BLaER1 (cell line): Measurements from ENCODE around the gene CPEB3.

ENCODE experiments used
- H3K27ac ChIP-seq: shearing (Covaris generic); formaldehyde crosslinking; 2 replicates; pipeline ENCODE4 v1.8.1; 2022
- H3K27me3 ChIP-seq: shearing (Covaris generic); formaldehyde crosslinking; 2 replicates; pipeline ENCODE4 v1.8.1; 2022
- H3K36me3 ChIP-seq: shearing (Covaris generic); formaldehyde crosslinking; 2 replicates; pipeline ENCODE4 v1.8.1; 2022
- H3K4me1 ChIP-seq: shearing (Covaris generic); formaldehyde crosslinking; 2 replicates; pipeline ENCODE4 v1.8.1; 2022
- H3K4me2 ChIP-seq: shearing (Covaris generic); formaldehyde crosslinking; 2 replicates; pipeline ENCODE4 v1.8.1; 2022
- H3K4me3 ChIP-seq: shearing (Covaris generic); formaldehyde crosslinking; 2 replicates; pipeline ENCODE4 v1.8.1; 2022
- H3K9ac ChIP-seq: shearing (Covaris generic); formaldehyde crosslinking; 2 replicates; pipeline ENCODE4 v1.8.1; 2022
- H3K9me3 ChIP-seq: shearing (Covaris generic); formaldehyde crosslinking; 2 replicates; pipeline ENCODE4 v1.8.1; 2022
- H4K20me1 ChIP-seq: shearing (Covaris generic); formaldehyde crosslinking; 2 replicates; pipeline ENCODE4 v1.8.1; 2022
- Cebpa-rat ChIP-seq: shearing (Covaris generic); IDR thresholded peaks from 2 replicates; pipeline ENCODE4 v1.8.1; 2022

CPEB3 gene

DNA sequence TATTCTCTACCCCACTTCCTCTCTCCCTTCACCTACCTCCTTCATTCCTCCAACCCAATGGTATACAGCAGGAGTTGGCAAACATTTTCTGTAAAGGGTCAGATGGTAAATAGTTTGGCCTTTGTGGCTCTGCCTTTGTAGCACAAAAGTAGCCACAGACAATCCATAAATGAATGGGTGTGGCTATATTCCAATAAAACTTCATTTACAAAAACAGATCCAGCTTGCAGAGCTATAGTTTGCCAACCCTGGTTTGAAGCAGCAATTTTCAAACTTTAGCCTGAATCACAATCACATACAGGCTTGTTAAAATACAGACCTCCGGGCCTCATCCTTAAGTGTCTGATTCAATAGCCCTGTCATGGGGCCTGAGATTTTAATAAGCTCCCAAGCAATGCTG lies 110.5 kb downstream of the CPEB3 start:
- no peak overlapping the region for H3K9ac ChIP-seq
- H3K4me2 ChIP-seq, result no peak overlapping the region
- peaks cover 8% of the 10 kb centered on the region for H3K4me1 ChIP-seq
- no peaks in the 10 kb centered on the region for H3K36me3 ChIP-seq
- no peak overlapping the region for H3K4me3 ChIP-seq
- H3K27ac ChIP-seq, result no peak overlapping the region
- no peak for TF ChIP-seq Cebpa-rat
- H3K27me3 ChIP-seq, result no peaks in the 10 kb centered on the region
- peaks cover 4% of the 10 kb centered on the region for H3K9me3 ChIP-seq
- no peaks in the 10 kb centered on the region for H4K20me1 ChIP-seq

DNA sequence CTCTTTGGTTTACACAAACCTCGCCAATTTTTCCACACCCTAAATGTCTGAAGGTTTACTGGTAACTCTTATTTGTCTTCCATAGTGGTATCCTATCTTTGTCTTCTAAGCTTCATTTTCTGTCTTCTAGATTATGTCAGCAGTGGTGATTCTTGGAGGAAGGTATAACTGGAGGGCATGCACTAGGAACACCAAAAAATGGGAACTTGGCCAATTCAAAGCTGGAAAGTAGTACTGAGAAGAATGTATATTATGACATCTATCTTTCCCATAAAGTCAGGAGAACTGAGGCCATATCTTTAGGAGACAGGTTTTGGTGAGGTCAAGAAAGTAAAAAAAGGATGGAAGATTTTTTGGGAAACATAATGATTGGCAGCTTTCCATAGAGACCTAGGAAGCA lies 113.3 kb downstream of the CPEB3 start:
- Histone ChIP-seq H3K4me1 (peaks cover 8% of the 10 kb centered on the region), H3K4me3 (no peak overlapping the region), H3K9ac (no peak overlapping the region), H3K4me2 (no peak overlapping the region), H3K27ac (no peak overlapping the region), H3K9me3 (peaks cover 8% of the 10 kb centered on the region), H3K27me3 (no peaks in the 10 kb centered on the region), H4K20me1 (no peaks in the 10 kb centered on the region), H3K36me3 (no peaks in the 10 kb centered on the region)
- TF ChIP-seq Cebpa-rat, result no peak

DNA sequence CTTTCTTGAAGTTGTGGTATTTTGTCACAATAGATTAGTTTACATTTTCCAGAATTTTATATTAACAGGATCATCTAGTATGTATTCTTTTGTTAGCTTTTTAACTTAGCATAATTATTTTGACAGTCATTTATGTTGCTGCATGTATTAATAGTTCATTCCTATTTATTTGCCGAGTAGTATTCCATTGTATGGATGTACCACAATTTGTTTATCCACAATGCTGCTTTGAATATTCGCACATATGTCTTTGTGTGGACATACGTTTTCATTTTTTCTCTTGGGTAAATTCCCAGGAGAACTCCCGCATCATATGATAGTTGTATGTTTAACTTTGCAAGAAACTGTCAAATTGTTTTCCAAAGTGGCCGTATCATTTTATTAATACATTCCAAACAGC lies 115.7 kb downstream of the CPEB3 start:
- Histone ChIP-seq H3K4me2 (no peak overlapping the region), H4K20me1 (no peaks in the 10 kb centered on the region), H3K9me3 (peaks cover 8% of the 10 kb centered on the region), H3K36me3 (no peaks in the 10 kb centered on the region), H3K9ac (no peak overlapping the region), H3K4me3 (no peak overlapping the region), H3K27ac (no peak overlapping the region), H3K27me3 (no peaks in the 10 kb centered on the region), H3K4me1 (no peaks in the 10 kb centered on the region)
- TF ChIP-seq Cebpa-rat, result no peak

DNA sequence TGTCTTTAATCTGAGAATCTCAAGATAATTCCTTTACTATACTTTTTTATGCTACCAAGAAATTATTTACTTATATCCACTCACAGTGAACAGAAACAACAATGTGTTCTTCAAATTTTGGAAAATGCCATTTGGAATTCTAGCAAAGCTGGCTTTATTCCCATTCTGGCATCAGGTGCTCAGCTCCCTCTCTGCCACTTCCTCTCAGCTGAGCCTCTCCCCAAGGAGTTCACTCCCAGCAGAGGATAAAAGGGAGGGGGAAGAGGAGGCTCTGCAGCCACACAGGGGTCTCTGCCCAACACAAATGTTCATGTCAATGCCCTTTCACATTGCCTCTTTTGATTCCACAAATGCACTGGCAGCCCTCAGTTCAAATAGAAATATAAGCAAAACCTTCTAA lies 116.9 kb downstream of the CPEB3 start:
- H3K4me1 ChIP-seq, result no peaks in the 10 kb centered on the region
- no peak overlapping the region for H3K4me3 ChIP-seq
- no peak for TF ChIP-seq Cebpa-rat
- no peak overlapping the region for H3K4me2 ChIP-seq
- H3K9ac ChIP-seq, result no peak overlapping the region
- H3K36me3 ChIP-seq, result 0 out of 2 replicates have a peak, but pooled peaks cover under 1% of the 10 kb centered on the region
- H3K27me3 ChIP-seq, result no peaks in the 10 kb centered on the region
- no peak overlapping the region for H3K27ac ChIP-seq
- H3K9me3 ChIP-seq, result peaks cover 13% of the 10 kb centered on the region
- H4K20me1 ChIP-seq, result no peaks in the 10 kb centered on the region

DNA sequence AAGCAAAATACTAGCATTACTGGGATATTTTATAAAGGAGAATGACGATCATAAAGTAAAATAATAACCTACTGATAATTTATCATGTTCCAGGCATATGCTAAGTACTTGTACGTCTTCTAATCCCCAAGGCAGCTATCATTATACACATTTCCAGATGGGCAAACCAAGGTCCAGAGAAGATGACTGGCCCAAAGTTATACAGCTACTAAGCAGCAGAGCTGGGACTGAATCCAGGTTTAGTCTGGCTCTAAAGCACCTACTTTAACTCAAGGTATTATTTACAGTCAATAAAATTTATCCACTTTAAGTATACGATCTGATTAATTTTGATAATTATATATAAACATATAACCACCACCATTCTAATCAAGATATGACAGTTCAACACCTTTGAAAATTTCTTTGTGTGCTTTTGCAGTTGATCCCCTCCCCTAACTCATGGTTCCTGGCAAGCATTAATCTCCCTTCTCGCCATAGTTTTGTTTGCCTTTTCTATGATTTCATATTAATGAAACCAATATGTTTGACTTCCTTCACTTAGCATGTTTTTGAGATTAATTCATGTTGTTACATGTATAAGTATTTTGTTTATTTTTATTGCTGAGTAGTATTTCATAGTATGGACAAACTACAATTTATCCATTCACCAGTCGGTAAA lies 126.7 kb downstream of the CPEB3 start:
- peaks cover 39% of the 10 kb centered on the region for H3K9me3 ChIP-seq

DNA sequence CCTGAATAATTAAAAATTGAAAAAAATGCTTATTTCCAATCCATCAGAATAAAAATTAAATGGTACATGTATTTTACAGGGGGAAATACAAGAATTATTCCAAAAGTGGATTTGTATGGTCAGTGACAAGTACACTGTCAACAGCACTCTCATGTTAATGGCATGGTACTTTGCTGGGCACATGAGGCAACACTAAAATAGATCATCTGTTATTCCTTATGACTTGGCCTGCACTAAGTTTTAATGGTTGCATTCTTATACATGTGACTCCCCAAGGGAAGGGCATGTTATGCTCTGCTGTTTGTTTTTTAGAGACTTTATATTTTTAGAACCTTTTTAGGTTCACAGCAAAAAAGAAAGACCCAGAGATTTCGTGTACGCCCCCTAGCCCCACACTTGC lies 128.3 kb downstream of the CPEB3 start:
- Histone ChIP-seq H3K9ac (no peak overlapping the region), H3K36me3 (peaks cover 17% of the 10 kb centered on the region), H3K27ac (no peak overlapping the region), H3K9me3 (peaks cover 23% of the 10 kb centered on the region), H3K4me2 (no peak overlapping the region), H3K4me1 (no peaks in the 10 kb centered on the region), H3K4me3 (no peak overlapping the region), H4K20me1 (no peaks in the 10 kb centered on the region), H3K27me3 (no peaks in the 10 kb centered on the region)
- no peak for TF ChIP-seq Cebpa-rat

More for the DNA sequence above, 126.7 kb downstream of the CPEB3 start:
- TF ChIP-seq Cebpa-rat, result no peak
- no peaks in the 10 kb centered on the region for H3K27me3 ChIP-seq
- H3K4me3 ChIP-seq, result no peak overlapping the region
- no peak overlapping the region for H3K4me2 ChIP-seq
- H3K27ac ChIP-seq, result no peak overlapping the region
- H3K4me1 ChIP-seq, result no peaks in the 10 kb centered on the region
- H3K9ac ChIP-seq, result no peak overlapping the region
- no peaks in the 10 kb centered on the region for H4K20me1 ChIP-seq
- peaks cover 24% of the 10 kb centered on the region for H3K36me3 ChIP-seq

- no peaks in the 10 kb centered on the region for H3K27me3 ChIP-seq
- no peak overlapping the region for H3K27ac ChIP-seq
- H3K4me1 ChIP-seq, result no peaks in the 10 kb centered on the region
- H3K36me3 ChIP-seq, result no peaks in the 10 kb centered on the region
- no peaks in the 10 kb centered on the region for H3K9me3 ChIP-seq
- H4K20me1 ChIP-seq, result no peaks in the 10 kb centered on the region
- H3K9ac ChIP-seq, result no peak overlapping the region
- H3K4me2 ChIP-seq, result no peak overlapping the region
- no peak for TF ChIP-seq Cebpa-rat
- H3K4me3 ChIP-seq, result no peak overlapping the region
These were observed 133.8 kb downstream of the CPEB3 start for GRCh38 chr10:92156874-92157773.

DNA sequence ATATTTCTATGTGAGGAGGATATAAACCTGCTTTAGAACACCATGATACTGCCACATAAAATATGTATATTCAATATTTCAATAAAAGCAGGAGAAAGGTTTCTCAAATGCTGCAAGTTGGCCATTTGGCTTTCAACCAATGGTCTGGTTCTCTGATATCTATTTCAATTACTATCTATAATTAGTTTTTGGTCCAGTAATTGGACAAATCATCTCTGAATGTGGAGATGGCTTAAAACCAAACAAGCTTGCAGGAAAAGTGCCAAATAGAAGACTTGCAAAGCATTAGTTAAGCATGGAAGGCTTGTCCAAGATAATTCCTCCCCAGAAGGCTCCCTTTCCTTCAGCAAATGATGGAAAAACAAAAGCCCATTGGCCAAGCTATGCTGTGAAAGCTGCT lies 140.1 kb downstream of the CPEB3 start:
- H3K4me2 ChIP-seq, result no peak overlapping the region
- H3K9me3 ChIP-seq, result no peaks in the 10 kb centered on the region
- H3K27me3 ChIP-seq, result no peaks in the 10 kb centered on the region
- H4K20me1 ChIP-seq, result no peaks in the 10 kb centered on the region
- H3K36me3 ChIP-seq, result no peaks in the 10 kb centered on the region
- no peak overlapping the region for H3K27ac ChIP-seq
- peaks cover 14% of the 10 kb centered on the region for H3K4me1 ChIP-seq
- no peak for TF ChIP-seq Cebpa-rat
- H3K9ac ChIP-seq, result no peak overlapping the region
- no peak overlapping the region for H3K4me3 ChIP-seq

DNA sequence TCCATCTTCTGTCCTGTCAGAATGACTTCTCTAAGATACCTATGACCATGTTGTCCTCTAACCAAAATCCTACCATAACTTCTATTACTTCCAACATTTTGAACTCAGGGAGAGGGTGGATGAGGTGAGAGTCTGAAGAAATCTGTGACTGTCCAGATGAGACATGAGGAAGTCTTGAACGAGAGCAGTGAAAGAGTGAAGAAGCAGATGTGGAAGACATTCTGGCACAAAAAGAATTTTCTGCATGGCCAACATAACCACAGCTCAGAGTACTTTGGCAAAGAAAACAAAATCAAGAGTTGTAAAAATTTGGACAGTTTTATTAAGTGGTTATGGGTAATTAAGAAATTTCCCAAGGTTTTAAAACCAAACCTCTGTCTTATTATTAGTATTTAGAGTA lies 141.6 kb downstream of the CPEB3 start:
- H3K4me2 ChIP-seq, result no peak overlapping the region
- no peaks in the 10 kb centered on the region for H3K36me3 ChIP-seq
- no peak overlapping the region for H3K4me3 ChIP-seq
- H3K27ac ChIP-seq, result no peak overlapping the region
- no peak for TF ChIP-seq Cebpa-rat
- H4K20me1 ChIP-seq, result no peaks in the 10 kb centered on the region
- peaks cover 17% of the 10 kb centered on the region for H3K4me1 ChIP-seq
- H3K9ac ChIP-seq, result no peak overlapping the region
- no peaks in the 10 kb centered on the region for H3K9me3 ChIP-seq
- H3K27me3 ChIP-seq, result no peaks in the 10 kb centered on the region

- no peak overlapping the region for H3K4me3 ChIP-seq
- H3K27me3 ChIP-seq, result no peaks in the 10 kb centered on the region
- H3K9ac ChIP-seq, result no peak overlapping the region
- no peaks in the 10 kb centered on the region for H4K20me1 ChIP-seq
- no peak overlapping the region for H3K27ac ChIP-seq
- no peak for TF ChIP-seq Cebpa-rat
- no peaks in the 10 kb centered on the region for H3K36me3 ChIP-seq
- H3K4me2 ChIP-seq, result no peak overlapping the region; the same call in 1 of the 2 replicates
- H3K9me3 ChIP-seq, result no peaks in the 10 kb centered on the region
- peaks cover 30% of the 10 kb centered on the region for H3K4me1 ChIP-seq
These were observed 144.1 kb downstream of the CPEB3 start for GRCh38 chr10:92146781-92147180.
